Osteoblast (primary cell): Measurements from ENCODE around the gene ANTXR1. TPM values are rescaled to one million over a fixed set of nuclear protein-coding genes. Genes with fewer than 3 reads are reported as not detected.

Experiments
- DNase-seq: peaks from one replicate; pipeline ENCODE4 v3.0.0; 2011; ENCODE audit warnings: low spot score, mixed read lengths; ENCODE audit not compliant: insufficient read length; ENCODE audit errors: missing footprints
- H2AFZ ChIP-seq: 2 replicates; pipeline ENCODE4 v1.6.0; 2011; ENCODE audit warnings: mild to moderate bottlenecking, low read length
- H3K27ac ChIP-seq: 2 replicates; pipeline ENCODE4 v1.5.1; 2011; ENCODE audit warnings: mild to moderate bottlenecking, low read depth, low read length, moderate library complexity
- H3K27me3 ChIP-seq: 2 replicates; pipeline ENCODE4 v1.6.0; 2012; ENCODE audit warnings: mild to moderate bottlenecking, control low read depth, inconsistent platforms, low read length, moderate library complexity; ENCODE audit not compliant: insufficient read depth
- H3K36me3 ChIP-seq: 2 replicates; pipeline ENCODE4 v1.5.1; 2011; ENCODE audit warnings: mild to moderate bottlenecking, low read length, control low read depth, moderate library complexity; ENCODE audit not compliant: insufficient read depth
- H3K4me1 ChIP-seq: 2 replicates; pipeline ENCODE4 v1.5.1; 2011; ENCODE audit warnings: mild to moderate bottlenecking, low read length, control low read depth, moderate library complexity; ENCODE audit not compliant: insufficient read depth
- H3K4me2 ChIP-seq: 2 replicates; pipeline ENCODE4 v1.6.0; 2011; ENCODE audit warnings: mild to moderate bottlenecking, low read length; ENCODE audit not compliant: insufficient read depth
- H3K4me3 ChIP-seq: fragments of 200-600 bp; sonication (generic); 3 replicates; pipeline ENCODE4 v1.5.1; 2012; ENCODE audit warnings: mild to moderate bottlenecking, low read length, inconsistent platforms; ENCODE audit not compliant: insufficient read depth
- H3K79me2 ChIP-seq: 2 replicates; pipeline ENCODE4 v1.6.0; 2012; ENCODE audit warnings: mild to moderate bottlenecking, low read length, control low read depth, inconsistent platforms; ENCODE audit not compliant: insufficient read depth
- H3K9me3 ChIP-seq: 2 replicates; pipeline ENCODE4 v1.5.1; 2011; ENCODE audit warnings: low read depth, low read length, control low read depth
- H4K20me1 ChIP-seq: 2 replicates; pipeline ENCODE4 v1.6.0; 2012; ENCODE audit warnings: mild to moderate bottlenecking, low read length, control low read depth; ENCODE audit not compliant: insufficient read depth
- CTCF ChIP-seq: IDR thresholded peaks from 2 replicates; pipeline ENCODE4 v1.5.1; 2011; ENCODE audit warnings: mild to moderate bottlenecking, low read depth, low read length, moderate library complexity; ENCODE audit errors: extremely low read depth
- total RNA-seq: library from RNA; depleted of rRNA; stranded (reverse); fragments of >200 nt; gene quantifications from 2 replicates; pipeline ENCODE4 v1.2.3, GENCODE V29; 2012

Gene ANTXR1
- total RNA-seq, 1 donor, result 123 TPM

- Histone ChIP-seq H3K79me2 (no peaks in the 10 kb centered on the region), H3K9me3 (no peaks in the 10 kb centered on the region), H3K36me3 (peaks cover 50% of the 10 kb centered on the region), H2AFZ (no peak overlapping the region), H3K4me1 (peaks cover 17% of the 10 kb centered on the region), H3K4me2 (no peak overlapping the region), H3K27ac (no peak overlapping the region), H3K27me3 (no peaks in the 10 kb centered on the region), H4K20me1 (no peaks in the 10 kb centered on the region), H3K4me3 (no peak overlapping the region)
- DNase-seq, result no peak
- TF ChIP-seq CTCF, result no peak
Observed at GRCh38 chr2:69124343-69124742, 111.4 kb downstream of the ANTXR1 start.

GRCh38 chr2:69125816-69126215, 112.8 kb downstream of the ANTXR1 start:
- Histone ChIP-seq H4K20me1 (no peaks in the 10 kb centered on the region), H3K4me2 (no peak overlapping the region), H3K79me2 (no peaks in the 10 kb centered on the region), H2AFZ (no peak overlapping the region), H3K27ac (no peak overlapping the region), H3K27me3 (no peaks in the 10 kb centered on the region), H3K36me3 (peaks cover 54% of the 10 kb centered on the region), H3K9me3 (no peaks in the 10 kb centered on the region), H3K4me1 (peaks cover 14% of the 10 kb centered on the region), H3K4me3 (no peak overlapping the region)
- DNase-seq, result no peak
- no peak for TF ChIP-seq CTCF

- Histone ChIP-seq H3K4me3 (no peak overlapping the region), H3K27me3 (no peaks in the 10 kb centered on the region), H3K9me3 (no peaks in the 10 kb centered on the region), H2AFZ (no peak overlapping the region), H4K20me1 (no peaks in the 10 kb centered on the region), H3K36me3 (peaks cover 54% of the 10 kb centered on the region), H3K4me1 (peaks cover 14% of the 10 kb centered on the region), H3K4me2 (no peak overlapping the region), H3K27ac (no peak overlapping the region), H3K79me2 (no peaks in the 10 kb centered on the region)
- TF ChIP-seq CTCF, result no peak
- DNase-seq, result no peak
Observed at GRCh38 chr2:69126341-69126740, 113.4 kb downstream of the ANTXR1 start.

GRCh38 chr2:69131452-69131851, 118.5 kb downstream of the ANTXR1 start:
- no peak for DNase-seq
- no peaks in the 10 kb centered on the region for H4K20me1 ChIP-seq
- H3K36me3 ChIP-seq, result peaks cover 24% of the 10 kb centered on the region

More at GRCh38 chr2:69131452-69131851, 118.5 kb downstream of the ANTXR1 start:
- no peaks in the 10 kb centered on the region for H3K27me3 ChIP-seq
- no peaks in the 10 kb centered on the region for H3K9me3 ChIP-seq
- H2AFZ ChIP-seq, result no peak overlapping the region
- peaks cover 41% of the 10 kb centered on the region for H3K4me1 ChIP-seq
- no peaks in the 10 kb centered on the region for H3K79me2 ChIP-seq
- H3K27ac ChIP-seq, result peak overlapping the region; percentile 84
- no peak overlapping the region for H3K4me2 ChIP-seq
- no peak for TF ChIP-seq CTCF
- no peak overlapping the region for H3K4me3 ChIP-seq
